CD4-positive, alpha-beta memory T cell (primary cell): ENCODE measurements around the gene LRRC30. TPM values are rescaled to one million over a fixed set of nuclear protein-coding genes. Genes with fewer than 3 reads are reported as not detected.

Experiments
- CTCF ChIA-PET: fragments of 350-600 bp; sonication (Branson Sonifier 250); formaldehyde crosslinking; loops from one replicate; lab custom pipeline; 2021; ENCODE audit warnings: inconsistent platforms; ENCODE audit not compliant: partially characterized antibody; lab: Charles Lee
- POLR2A ChIA-PET: fragments of 350-600 bp; sonication (Branson Sonifier 250); formaldehyde crosslinking; loops from one replicate; lab custom pipeline; 2021; ENCODE audit not compliant: partially characterized antibody; lab: Charles Lee
- DNase-seq, 5 donors: peaks; one replicate each; pipeline versions ENCODE4 v3.0.0 to v3.0.0-alpha.2; 2020 to 2022; ENCODE audit warnings: mixed read lengths in 1 of 5
- H3K27ac ChIP-seq: one replicate; pipeline ENCODE4 v1.7.0; 2013; ENCODE audit warnings: low read depth, low read length
- H3K27me3 ChIP-seq: 2 replicates; pipeline ENCODE4 v1.7.0; 2013; ENCODE audit warnings: mild to moderate bottlenecking, low read length, moderate library complexity; ENCODE audit not compliant: insufficient read depth
- H3K36me3 ChIP-seq: 2 replicates; pipeline ENCODE4 v1.7.0; 2013; ENCODE audit warnings: mild to moderate bottlenecking, low read length, moderate library complexity; ENCODE audit not compliant: insufficient read depth
- H3K4me1 ChIP-seq: 2 replicates; pipeline ENCODE4 v1.7.0; 2013; ENCODE audit warnings: mild to moderate bottlenecking, low read length, moderate library complexity; ENCODE audit not compliant: insufficient read depth
- H3K4me3 ChIP-seq, 2 donors: one replicate each; pipeline ENCODE4 v1.7.0; 2013; ENCODE audit warnings: low read length in 2 of 2, mild to moderate bottlenecking in 1 of 2
- H3K9me3 ChIP-seq, 2 donors: one replicate each; pipeline ENCODE4 v1.7.0; 2013; ENCODE audit warnings: low read length in 2 of 2, control low read depth in 1 of 2; ENCODE audit not compliant: control insufficient read depth in 1 of 2
- H3K27ac Mint-ChIP-seq, 7 donors: one replicate each; pipeline ENCODE4 v1.8.0; 2020 to 2021; ENCODE audit warnings: mixed read lengths in 7 of 7, mild to moderate bottlenecking in 6 of 7, inconsistent platforms in 3 of 7, moderate library complexity in 3 of 7
- H3K27me3 Mint-ChIP-seq, 2 donors: one replicate each; pipeline ENCODE4 v1.8.0; 2020 to 2021; ENCODE audit warnings: mixed read lengths in 2 of 2
- H3K36me3 Mint-ChIP-seq, 2 donors: one replicate each; pipeline ENCODE4 v1.8.0; 2020 to 2021; ENCODE audit warnings: mixed read lengths in 2 of 2, inconsistent platforms in 1 of 2, mild to moderate bottlenecking in 1 of 2
- H3K4me1 Mint-ChIP-seq, 4 donors: one replicate each; pipeline ENCODE4 v1.8.0; 2020 to 2021; ENCODE audit warnings: mixed read lengths in 4 of 4, mild to moderate bottlenecking in 1 of 4
- H3K4me3 Mint-ChIP-seq, 8 donors: one replicate each; pipeline ENCODE4 v1.8.0; 2020 to 2021; ENCODE audit warnings: mixed read lengths in 8 of 8, mild to moderate bottlenecking in 7 of 8, moderate library complexity in 6 of 8, inconsistent platforms in 3 of 8
- H3K9me3 Mint-ChIP-seq, 8 donors: one replicate each; pipeline ENCODE4 v1.8.0; 2020 to 2021; ENCODE audit warnings: mixed read lengths in 8 of 8, mild to moderate bottlenecking in 5 of 8, inconsistent platforms in 3 of 8, moderate library complexity in 1 of 8
- intact Hi-C: fragments of 100-400 bp; cut with micrococcal nuclease; formaldehyde crosslinking; loops from one replicate; pipeline ENCODE4 v1.15.1; 2023
- polyA plus RNA-seq, 2 donors: library from polyadenylated mRNA; unstranded; fragments of 300-500 nt; fragmentation: Illumina TruSeq; gene quantifications; one replicate each; pipeline ENCODE4 v1.2.3, GENCODE V29; 2021
- total RNA-seq, 2 experiments: library from RNA; stranded (reverse); gene quantifications; one replicate each; pipeline ENCODE4 v1.2.3, GENCODE V29; 2021

LRRC30 gene
- total and polyA plus RNA-seq, 4 experiments from 2014 or later: not detected

DNA sequence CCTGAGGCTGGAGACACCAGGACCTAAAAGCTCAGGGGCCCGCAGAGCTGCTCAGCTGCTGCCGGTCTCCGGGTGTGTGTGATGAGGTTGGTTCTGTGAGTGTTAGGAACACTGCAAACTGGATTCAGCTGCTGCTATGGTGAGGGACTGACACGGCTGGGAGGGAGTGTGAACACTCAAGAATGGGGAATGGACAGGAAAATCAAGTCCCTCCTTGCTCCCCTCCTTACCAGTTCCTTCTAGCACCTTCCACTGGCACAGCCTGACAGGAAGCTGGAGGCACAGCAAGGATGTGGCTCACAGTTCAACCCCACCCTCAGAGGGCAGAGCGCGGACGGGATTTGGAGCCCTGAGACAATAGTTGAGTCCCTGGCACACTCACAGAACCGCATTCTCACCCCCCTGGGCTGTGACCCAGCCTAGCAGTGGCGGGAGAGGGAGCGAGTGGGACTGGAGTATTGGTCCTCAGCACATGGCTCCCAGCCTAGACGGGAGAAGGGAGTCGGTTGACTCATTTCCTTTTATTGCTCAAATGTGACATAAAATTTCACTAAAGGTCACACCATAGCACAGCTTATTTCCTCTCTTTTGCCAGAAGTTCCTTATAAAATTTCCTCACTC lies 42.5 kb downstream of the LRRC30 start:
- CTCF ChIA-PET: no interaction called here
- no peak overlapping the region for H3K27ac Mint-ChIP-seq
- peaks cover 0 to 15% (median 2%) of the 10 kb centered on the region in 8 donors for H3K9me3 Mint-ChIP-seq
- no peaks in the 10 kb centered on the region for H3K27me3 ChIP-seq
- H3K4me3 ChIP-seq: no peak overlapping the region
- H3K9me3 ChIP-seq: no peaks in the 10 kb centered on the region
- H3K4me3 Mint-ChIP-seq: no peak overlapping the region
- no peaks in the 10 kb centered on the region for H3K36me3 Mint-ChIP-seq
- POLR2A ChIA-PET: no interaction called here
- no peaks in the 10 kb centered on the region for H3K27me3 Mint-ChIP-seq
- H3K4me1 ChIP-seq: no peaks in the 10 kb centered on the region
- intact Hi-C loops: no loop called here
- no peaks in the 10 kb centered on the region for H3K36me3 ChIP-seq
- no peak overlapping the region for H3K27ac ChIP-seq
- DNase-seq: no peak
- H3K4me1 Mint-ChIP-seq: no peaks in the 10 kb centered on the region

DNA sequence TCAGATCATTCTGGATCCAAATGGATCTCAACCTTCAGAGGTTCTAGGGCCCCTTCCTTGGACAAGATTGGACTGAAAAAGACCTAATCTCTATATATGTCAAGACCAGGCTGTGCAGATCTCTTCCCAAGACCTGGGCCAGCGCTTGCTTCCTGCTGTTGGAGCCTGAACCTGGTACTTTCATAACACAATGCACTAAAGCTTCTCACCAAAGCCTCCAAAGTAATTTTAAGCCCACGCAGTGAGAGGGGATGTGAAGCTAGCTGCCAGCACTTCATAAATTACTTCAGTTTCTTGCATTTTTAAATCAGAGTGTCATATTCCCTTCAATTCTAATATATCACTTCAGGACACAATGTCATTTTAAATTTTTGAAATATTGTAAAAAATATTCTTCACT lies 50.7 kb downstream of the LRRC30 start:
- Mint-ChIP-seq H3K4me3 (no peak overlapping the region), H3K9me3 (peaks cover 0 to 7% (median under 1%) of the 10 kb centered on the region in 8 donors), H3K27me3 (no peaks in the 10 kb centered on the region), H3K36me3 (no peaks in the 10 kb centered on the region), H3K27ac (no peak overlapping the region), H3K4me1 (no peaks in the 10 kb centered on the region)
- POLR2A ChIA-PET: no interaction called here
- Histone ChIP-seq H3K9me3 (no peaks in the 10 kb centered on the region), H3K27me3 (no peaks in the 10 kb centered on the region), H3K4me1 (no peaks in the 10 kb centered on the region), H3K36me3 (no peaks in the 10 kb centered on the region), H3K27ac (no peak overlapping the region), H3K4me3 (no peak overlapping the region)
- CTCF ChIA-PET: no interaction called here
- intact Hi-C loops: no loop called here
- no peak for DNase-seq

Other genes with a start within 250 kb of the LRRC30 start
- not detected for gene LAMA1, start 113.3 kb upstream of the LRRC30 start, total RNA-seq
- gene LAMA1, start 113.3 kb upstream of the LRRC30 start, polyA plus RNA-seq: not detected